KBM-7 (cell line): ENCODE measurements around the gene SH2B2.
A peak's percentile ranks its signal among the peaks of the same experiment; 100 is the strongest.

Source experiments
- DNase-seq: peaks from one replicate; pipeline ENCODE4 v3.0.0-alpha.2; 2015
- in situ Hi-C: fragments of 300-500 bp; cut with MboI; formaldehyde crosslinking; loops from 2 replicates; pipeline ENCODE4 v1.14.3; 2020; ENCODE audit warnings: low sequenced_read_pairs, low pct_unique_long_range_greater_than_20kb, mixed read lengths

SH2B2 gene

GRCh38 chr7:102261451-102261850, 25.2 kb upstream of the SH2B2 start:
- in situ Hi-C loops: loop anchor here (25.0 kb wide), 1 partner anchor 699 kb away; no protein-coding TSS in a partner anchor
- no peak for DNase-seq

DNA sequence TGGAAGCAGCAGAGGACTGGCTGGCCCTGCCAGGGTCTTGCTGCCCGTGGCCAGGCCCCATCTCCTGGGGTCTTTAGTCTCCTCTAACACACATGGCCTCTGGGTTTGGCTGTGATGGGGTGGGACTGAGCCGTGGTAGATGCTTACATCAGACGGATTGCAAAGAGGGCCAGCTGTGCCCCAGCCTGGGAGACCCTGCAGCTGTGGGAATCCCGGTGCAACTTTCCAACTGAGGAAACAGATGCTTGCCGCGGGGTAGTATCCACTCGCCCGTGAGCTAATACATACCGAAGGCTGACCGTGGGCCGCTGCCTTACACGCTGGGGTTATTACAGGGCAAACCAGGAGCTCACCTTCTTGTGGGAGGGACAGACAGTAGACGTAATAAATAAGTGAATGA, 24.1 kb upstream of the SH2B2 start:
- in situ Hi-C loops: loop anchor here (25.0 kb wide), 1 partner anchor 700 kb away; no protein-coding TSS in a partner anchor
- DNase-seq: no peak

DNA sequence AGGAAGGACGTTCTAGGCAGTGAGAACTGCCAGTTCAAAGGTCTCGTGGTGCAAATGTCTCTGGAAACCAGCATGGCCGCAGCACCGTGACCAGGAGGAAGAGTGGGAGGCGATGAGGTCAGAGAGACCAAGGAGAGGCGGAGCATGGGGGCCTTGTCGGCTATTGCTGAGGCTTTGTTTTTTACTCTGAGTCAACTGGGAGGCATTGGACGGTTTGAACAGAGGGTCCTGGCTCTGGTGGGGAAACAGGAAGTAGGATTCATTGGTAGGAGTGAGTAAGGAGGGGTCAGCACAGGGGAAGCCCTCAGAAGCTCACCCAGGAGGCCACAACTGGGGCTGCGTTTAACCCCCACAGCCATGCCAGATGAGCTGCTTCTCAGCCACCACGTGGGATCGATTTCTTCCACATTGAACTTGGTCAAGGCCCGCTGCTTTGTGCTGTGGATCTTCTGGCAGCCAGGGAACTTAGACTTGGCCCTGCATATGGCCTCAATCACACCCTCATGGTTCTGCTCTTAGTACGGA, 22.2 kb upstream of the SH2B2 start:
- in situ Hi-C loops: loop anchor here (25.0 kb wide), 1 partner anchor 702 kb away; no protein-coding TSS in a partner anchor
- DNase-seq: peak; percentile 40

- in situ Hi-C loops: loop anchor here (25.0 kb wide), 1 partner anchor 704 kb away; no protein-coding TSS in a partner anchor
- no peak for DNase-seq
These were observed 20.1 kb upstream of the SH2B2 start for GRCh38 chr7:102266541-102266940.

- no peak for DNase-seq
- in situ Hi-C loops: loop anchor here (25.0 kb wide), 1 partner anchor 706 kb away; no protein-coding TSS in a partner anchor
These were observed 18.0 kb upstream of the SH2B2 start for GRCh38 chr7:102268635-102269034.

DNA sequence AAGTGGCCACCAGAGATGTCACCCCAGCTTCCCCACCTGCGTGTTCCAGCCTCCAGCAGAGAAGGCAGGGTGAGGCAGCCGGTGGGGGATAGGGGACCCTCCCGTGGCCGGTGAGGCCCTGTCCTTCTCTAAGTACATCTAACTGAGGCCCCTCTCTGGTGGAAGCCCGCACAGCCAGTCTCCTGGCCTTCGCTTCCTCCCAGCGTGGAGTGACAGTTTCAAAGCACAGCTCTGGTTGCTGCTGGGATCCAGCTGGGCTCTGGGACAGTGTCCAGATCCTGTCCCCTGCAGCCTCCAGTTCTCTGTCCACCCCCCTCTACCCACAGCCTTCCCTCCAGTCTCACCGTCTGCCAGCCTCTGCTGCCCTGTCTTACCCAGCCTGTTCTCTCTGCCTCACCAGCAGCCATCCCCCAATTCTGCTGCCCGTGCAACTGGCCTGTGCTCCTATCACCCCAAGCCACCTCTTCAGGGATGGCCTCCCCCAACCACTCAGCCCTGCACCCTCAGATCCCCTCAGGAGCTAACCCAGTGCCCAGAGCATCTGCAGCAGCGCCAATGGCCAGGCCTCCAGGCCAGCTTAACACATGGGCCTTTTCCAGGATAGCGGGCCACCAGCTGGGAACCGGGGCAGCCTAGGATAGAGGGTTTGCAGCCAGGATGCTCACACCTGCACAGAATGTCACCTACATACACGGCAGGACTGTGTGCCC, 16.3 kb upstream of the SH2B2 start:
- in situ Hi-C loops: loop anchor here (25.0 kb wide), 1 partner anchor 708 kb away; no protein-coding TSS in a partner anchor
- no peak for DNase-seq

DNA sequence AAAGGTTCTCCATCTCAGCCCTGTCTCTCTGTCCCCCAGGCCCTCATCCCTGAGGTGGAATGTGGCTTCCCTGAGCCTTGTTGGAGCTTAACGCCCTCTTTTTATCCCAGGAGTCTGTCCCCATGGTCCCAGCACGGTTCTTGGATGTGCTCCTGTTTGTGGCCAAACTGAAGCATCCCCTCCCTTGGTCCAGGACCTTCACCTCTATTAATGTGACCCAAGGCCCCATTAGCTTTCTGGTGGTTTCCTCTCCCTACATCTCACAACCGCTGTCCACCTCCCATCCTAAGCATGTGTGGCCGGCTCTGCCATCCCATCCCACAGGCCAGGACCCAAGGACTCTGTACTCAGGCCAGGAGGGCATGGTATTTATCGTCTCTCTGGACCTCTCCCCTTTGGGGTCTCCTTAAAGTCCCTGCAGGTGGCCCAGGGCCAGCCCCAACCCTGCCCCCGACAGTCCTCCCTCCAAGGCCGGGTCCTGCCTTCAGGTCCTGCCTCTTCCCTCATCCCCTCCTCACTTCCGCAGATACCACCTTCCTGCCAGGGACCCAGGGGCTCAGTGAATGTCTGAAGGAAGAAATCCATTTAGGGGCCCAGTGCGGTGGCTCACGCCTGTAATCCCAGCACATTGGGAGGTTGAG, 15.4 kb upstream of the SH2B2 start:
- no peak for DNase-seq
- in situ Hi-C loops: loop anchor here (25.0 kb wide), 1 partner anchor 709 kb away; no protein-coding TSS in a partner anchor

DNA sequence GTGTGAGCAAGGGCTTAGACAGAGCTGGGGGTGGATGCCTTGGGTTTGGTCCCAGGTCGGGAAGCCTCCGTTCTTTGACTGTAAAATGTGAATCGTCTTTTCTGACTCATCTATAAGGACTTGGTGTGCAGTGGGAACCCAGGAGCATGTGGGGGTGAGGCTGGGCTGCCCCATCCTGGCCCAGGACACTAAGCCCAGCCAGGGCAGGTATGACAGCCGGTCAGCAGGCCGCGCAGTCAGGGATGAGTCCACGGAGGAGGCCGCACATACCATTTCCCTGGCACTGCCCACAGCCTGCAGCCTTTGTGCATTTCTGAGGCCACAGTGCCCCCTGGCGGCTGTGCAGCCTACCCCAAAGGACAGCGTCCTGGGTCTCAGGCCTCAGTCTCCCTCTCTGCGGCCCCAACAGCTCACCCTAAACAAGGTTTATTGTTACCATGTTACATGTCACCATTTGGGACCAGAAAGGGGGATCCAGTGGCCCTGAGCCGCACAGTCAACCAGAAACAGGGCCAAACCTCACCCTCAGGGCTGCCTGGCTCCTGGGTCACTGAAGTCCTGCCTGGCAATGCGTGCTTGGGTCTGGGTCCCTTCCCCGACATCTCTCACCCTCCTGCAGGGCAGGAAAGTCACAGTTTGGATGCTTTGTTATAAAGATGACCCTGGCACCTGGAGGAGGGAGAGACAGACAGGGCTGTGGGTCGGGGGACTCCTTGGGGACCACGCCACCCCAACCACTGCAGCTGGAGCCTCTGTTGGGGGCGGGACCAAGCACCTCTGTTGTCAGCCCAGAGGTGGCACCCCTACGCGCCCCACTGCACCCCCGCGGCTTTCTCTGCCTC, 14.4 kb upstream of the SH2B2 start:
- in situ Hi-C loops: loop anchor here (25.0 kb wide), 1 partner anchor 710 kb away; no protein-coding TSS in a partner anchor

GRCh38 chr7:102272917-102273748, 13.5 kb upstream of the SH2B2 start:
- no peak for DNase-seq
- in situ Hi-C loops: loop anchor here (25.0 kb wide), 1 partner anchor 711 kb away; no protein-coding TSS in a partner anchor

More for the DNA sequence above, 14.4 kb upstream of the SH2B2 start:
- peak; percentile 61 for DNase-seq

DNA sequence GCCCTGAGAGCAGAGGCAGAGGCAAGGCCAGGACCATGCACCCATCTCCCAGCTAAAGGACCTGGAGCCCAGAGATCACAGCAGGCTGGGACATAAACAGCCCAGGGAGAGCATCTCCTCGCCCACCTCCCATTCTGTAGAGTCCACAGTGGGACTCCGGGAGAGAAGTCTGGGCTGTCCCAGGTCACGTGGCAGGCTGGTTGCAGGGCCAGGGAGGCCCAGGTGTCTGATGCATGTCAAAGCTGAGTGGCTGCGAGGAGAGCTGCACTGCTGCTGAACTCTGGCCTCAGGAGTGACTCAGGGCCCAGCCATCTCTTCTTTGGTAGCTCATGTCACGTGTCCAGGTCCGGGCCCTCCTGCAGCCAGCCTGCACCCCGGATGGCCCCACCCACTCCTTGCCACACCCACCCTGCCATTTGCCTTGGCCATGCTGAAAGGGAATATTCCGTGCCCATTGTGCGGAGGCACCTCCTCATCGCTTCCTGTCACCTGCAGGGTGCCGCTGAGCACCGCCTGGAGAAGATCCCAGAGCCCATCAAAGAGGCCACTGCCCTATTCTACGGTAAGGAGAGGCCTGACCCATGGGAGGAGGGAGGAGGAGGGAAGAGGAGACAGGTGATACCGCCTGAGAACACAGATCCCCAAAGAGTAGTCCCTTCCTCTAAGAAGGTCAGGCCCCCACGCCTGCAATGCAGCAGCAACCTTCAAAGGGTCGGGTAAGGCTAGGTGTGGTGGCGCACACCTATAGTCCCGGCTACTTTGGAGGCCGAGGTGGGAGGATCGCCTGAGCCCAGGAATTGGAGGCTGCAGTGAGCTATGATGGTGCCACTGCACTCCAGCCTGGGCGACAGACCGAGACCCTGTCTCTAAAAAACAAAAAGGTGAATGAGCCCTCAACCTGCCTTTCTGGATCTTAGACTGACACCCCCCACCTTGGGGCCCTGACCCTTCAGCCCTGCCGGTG, 12.6 kb upstream of the SH2B2 start:
- in situ Hi-C loops: loop anchor here (25.0 kb wide), 1 partner anchor 712 kb away; no protein-coding TSS in a partner anchor
- DNase-seq: no peak

GRCh38 chr7:102275123-102275703, 11.5 kb upstream of the SH2B2 start:
- in situ Hi-C loops: no loop called here
- DNase-seq: no peak

DNA sequence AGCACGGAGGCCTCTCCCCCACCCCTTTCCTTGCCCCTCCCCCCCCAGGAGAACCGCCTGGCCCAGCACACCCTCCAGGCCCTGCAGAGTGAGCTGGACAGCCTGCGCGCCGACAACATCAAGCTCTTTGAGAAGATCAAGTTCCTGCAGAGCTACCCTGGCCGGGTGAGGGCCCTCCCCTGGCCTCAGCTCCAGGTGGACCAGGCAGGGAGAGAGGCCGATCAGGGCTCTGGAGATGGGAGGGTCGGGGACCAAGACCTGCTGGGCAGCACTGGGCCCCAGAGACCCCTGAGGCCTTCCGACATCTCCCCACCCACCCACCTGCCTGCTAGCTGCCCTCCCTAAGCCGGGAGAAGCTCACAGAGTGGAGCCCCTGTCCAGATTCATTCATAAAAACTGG, 8.8 kb upstream of the SH2B2 start:
- in situ Hi-C loops: no loop called here
- no peak for DNase-seq

DNA sequence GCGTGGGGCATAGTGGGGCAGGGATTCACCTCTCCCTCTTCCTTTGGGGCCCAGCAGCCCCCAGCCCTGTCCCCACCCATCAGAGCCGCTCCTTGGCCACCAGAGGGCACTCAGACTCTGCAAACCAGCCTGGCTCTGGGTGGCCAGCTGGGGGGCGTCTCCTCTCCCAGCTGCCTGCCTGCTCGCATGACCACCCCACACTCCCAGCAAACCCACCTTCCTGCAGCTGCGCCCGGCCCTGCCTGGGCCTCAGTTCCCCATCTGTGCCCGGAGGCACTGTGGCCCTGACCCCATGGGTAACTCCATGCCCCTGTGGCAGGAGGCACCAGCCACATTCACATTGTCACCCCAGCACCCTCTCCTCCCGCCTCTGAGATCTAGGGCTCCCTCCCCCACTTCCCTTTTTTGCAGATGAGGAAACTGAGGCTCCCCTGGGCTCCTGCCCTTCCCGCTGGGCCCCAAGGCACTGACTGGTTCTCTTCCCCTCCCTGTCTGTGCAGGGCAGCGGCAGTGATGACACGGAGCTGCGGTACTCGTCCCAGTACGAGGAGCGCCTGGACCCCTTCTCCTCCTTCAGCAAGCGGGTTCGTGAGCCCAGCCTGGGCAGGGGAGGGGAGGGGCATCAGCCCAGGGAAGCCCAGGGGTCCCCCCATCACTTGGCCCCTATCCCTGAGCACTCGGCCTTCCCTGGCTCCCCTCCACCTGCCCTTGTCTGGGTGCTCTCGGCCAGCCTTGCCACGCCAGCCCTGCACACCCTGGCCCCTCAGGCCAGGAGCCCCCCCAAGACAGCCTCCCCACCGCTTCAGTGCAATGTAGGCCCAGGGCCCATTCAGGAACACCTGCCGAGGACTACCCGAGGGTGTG, 6.9 kb upstream of the SH2B2 start:
- DNase-seq: peak; percentile 77

DNA sequence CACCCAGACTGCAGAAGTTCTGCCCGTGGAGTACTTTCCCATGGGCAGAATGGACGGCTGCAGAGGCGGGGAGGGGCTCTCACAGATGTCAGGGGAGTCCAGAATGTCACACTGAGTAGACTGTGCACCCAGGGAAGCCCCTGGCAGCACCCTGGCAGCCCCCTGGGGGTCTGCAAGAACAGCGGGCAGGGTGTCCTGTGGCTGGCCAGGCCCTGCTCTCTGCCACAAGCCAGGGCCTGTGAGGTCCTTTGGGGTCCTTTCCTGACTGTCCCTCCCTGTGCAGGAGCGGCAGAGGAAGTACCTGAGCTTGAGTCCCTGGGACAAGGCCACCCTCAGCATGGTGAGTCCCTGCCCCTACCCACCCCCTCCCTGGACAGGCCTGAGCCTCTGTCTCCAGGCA, 6.1 kb upstream of the SH2B2 start:
- DNase-seq: no peak
- in situ Hi-C loops: loop anchor here (5.0 kb wide), 1 partner anchor 112 kb away; no protein-coding TSS in a partner anchor

More for the DNA sequence above, 6.9 kb upstream of the SH2B2 start:
- in situ Hi-C loops: loop anchor here (5.0 kb wide), 1 partner anchor 113 kb away; no protein-coding TSS in a partner anchor

DNA sequence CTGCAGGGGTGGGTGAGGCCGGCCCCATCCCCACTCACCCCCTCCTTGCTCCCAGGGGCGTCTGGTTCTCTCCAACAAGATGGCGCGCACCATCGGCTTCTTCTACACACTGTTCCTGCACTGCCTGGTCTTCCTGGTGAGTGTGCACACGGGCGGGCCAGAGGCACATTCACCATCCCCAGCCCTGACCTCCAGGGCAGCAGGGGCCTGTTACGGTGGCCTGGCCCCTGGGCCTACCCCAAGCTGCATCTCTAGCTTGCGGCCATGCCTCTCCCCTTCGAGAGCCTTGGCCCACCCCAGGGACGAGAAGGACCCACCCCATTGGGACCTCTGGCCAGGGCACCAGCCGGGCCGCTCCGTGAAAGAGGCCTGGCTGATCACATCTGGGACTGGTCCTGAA, 4.9 kb upstream of the SH2B2 start:
- in situ Hi-C loops: loop anchor here (5.0 kb wide), 1 partner anchor 111 kb away; no protein-coding TSS in a partner anchor
- DNase-seq: no peak
